D721Med (cell line): ENCODE results near the gene CALCR.

Experiments
- DNase-seq: peaks from one replicate; pipeline ENCODE4 v3.0.0; 2011; ENCODE audit warnings: low spot score; ENCODE audit not compliant: insufficient read length
- FAIRE-seq: peaks from 2 replicates; lab custom pipeline; 2011; peaks lifted over from hg19 to GRCh38; lab: Jason Lieb, UNC
- TF ChIP-seq, protein P1 (sequence below): IDR thresholded peaks from 2 replicates; pipeline ENCODE4 v1.5.1; 2012; ENCODE audit warnings: mild to moderate bottlenecking, control low read depth; ENCODE audit not compliant: insufficient read depth; ENCODE audit errors: missing control alignments

The CALCR gene

DNA sequence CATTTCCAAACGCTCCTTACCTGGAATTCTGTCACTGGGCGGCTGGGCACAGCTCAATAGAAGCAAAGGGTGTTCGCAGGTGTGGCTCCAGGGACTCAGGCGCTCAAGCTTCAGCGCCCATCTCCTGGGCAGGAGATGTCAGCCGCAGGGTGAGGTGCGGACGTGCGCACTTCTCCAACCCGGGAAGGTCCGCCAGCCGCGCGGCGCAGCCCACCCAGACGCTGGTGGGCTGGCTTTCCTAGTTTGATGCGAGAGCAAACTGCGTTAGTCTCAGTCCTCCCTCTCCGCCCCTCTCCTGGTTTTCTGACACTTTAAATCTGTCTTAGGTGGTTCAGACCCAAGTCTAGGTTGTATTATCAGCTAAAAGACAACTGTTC is 267 bp downstream of the CALCR start:
- DNase-seq (no peak), FAIRE-seq (no peak)
- TF ChIP-seq, protein P1, sequence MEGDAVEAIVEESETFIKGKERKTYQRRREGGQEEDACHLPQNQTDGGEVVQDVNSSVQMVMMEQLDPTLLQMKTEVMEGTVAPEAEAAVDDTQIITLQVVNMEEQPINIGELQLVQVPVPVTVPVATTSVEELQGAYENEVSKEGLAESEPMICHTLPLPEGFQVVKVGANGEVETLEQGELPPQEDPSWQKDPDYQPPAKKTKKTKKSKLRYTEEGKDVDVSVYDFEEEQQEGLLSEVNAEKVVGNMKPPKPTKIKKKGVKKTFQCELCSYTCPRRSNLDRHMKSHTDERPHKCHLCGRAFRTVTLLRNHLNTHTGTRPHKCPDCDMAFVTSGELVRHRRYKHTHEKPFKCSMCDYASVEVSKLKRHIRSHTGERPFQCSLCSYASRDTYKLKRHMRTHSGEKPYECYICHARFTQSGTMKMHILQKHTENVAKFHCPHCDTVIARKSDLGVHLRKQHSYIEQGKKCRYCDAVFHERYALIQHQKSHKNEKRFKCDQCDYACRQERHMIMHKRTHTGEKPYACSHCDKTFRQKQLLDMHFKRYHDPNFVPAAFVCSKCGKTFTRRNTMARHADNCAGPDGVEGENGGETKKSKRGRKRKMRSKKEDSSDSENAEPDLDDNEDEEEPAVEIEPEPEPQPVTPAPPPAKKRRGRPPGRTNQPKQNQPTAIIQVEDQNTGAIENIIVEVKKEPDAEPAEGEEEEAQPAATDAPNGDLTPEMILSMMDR: no peak

DNA sequence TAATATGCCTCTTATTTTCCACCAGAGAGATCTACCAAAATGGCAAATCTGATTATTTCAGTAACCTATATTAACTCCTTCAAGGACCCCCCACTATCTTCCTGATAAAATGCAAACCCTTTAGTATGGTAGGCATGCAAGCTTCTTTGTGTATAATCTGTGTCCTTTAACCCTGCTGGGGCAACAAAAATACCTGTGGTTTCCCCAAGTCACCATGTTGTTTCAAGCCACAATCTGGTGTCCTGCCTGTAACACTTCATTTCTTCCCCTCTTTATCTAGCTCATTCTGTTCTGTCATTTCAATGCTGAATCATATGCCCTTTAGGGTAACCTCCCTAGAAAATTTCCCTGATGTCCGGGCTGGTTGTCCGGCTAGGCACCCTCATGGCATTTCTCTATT is 5.3 kb downstream of the CALCR start:
- FAIRE-seq: no peak

DNA sequence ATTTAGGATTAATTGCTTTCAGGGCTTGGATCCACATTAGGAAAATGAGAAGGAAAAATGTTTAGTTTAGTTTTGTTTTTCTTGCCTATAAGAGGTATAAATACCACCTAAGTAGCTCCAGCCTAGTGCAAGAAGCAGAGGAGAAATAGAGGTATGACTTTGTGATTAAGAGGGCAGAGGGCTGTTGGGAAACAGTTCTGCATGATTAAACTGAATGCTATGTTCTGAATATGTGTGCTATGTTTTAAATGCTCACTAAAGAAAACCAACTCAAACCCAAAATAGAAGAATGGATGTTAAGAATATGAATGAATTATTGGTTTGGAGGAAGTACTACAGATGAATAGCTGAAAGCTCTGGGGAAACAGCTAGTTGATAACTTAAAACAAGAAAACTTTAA is 7.6 kb downstream of the CALCR start:
- no peak for DNase-seq
- TF ChIP-seq, protein P1: no peak
- no peak for FAIRE-seq

More for the DNA sequence above, 5.3 kb downstream of the CALCR start:
- TF ChIP-seq, protein P1: no peak
- DNase-seq: no peak

DNA sequence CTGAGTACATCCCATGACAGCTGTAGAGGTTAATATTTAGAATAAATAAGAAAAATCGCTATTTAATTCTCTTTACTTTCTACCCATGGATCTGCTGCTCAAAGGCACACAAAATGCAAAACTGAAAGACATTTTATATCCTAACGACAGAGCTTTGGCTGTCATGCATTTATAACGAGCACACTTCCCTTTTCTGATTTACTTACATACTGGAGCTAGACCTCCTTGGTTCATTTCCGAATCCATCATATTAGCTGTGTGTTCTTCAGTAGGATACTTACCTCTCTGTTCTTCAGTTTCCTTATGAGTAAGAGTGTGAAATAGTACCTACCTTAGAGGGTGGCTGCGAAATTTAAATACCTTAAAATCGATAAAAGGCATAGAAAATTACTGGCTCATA is 10.9 kb downstream of the CALCR start:
- FAIRE-seq (no peak), DNase-seq (no peak)
- TF ChIP-seq, protein P1: no peak

DNA sequence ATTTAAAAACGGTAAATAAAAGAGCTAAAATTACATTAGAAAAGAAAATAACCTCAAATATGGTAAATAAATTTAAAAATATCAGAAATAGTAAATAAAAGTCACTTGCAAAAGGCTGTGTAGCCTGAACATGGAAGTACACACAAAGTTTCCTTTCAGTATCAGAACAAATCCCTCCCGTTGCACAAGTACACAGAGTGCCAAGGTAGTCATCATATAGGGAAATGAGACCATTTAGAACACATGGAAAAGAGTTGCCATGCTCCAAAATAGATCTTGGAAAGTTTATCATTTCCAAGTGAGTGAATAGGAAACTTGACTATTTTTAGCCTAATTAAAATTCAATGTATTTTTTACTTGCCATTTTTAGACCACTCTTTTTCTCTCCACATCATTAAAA is 11.6 kb downstream of the CALCR start:
- no peak for FAIRE-seq
- TF ChIP-seq, protein P1: no peak
- no peak for DNase-seq

DNA sequence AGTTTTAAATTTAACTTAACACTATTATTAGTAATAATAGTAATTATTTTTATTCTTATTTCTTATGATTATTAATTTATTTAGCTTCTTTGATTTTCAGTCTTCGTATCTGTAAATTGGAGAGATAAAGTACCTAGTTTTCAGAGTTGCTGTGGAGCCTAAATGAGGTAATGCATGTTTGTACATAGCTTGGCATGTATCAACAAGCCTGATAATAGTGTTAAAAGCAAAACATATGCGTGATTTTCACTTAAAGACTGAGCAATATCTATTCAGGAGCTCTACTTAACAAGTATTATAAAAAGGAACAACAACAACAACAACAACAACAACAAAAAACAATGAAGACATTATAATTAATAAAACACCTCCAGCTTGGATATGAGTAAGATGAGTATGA is 12.4 kb downstream of the CALCR start:
- TF ChIP-seq, protein P1: no peak
- no peak for FAIRE-seq
- no peak for DNase-seq

DNA sequence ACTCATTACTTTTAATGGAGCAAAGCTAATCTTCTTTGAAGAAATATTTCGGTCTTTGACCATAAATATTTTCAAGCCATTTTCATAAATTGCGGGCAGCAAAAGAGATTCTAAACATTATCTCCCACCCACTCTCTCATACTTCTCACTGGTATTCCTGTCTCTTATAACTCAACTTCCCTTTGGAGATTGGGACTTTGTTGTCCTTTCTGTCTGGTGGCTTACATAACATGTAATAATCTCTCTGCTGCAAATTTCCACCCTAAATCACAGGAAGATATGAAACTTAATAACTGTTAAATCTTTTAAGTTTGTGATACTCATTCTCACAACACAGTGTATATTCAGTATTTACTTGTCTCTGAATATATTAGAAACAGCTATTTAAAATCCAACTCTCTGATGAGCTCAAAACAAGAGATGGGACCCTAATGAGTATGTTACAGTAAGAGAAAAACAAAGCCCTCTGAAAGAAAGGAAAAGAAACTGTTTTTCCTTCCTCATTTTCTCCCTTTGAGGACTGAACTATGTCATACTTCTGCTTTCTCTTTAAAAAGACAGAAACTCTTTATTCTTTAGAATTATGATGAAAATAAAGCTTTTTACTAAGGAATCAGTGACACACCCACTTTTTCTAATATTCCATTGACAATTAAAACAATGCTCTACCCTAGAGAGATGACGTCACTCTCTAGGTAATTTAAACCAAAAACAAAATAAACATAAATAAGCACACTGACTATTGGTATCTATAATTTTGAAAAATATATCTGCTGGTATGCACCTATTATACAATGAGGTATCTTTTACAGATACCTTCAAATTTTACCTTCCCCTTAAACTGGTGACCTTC is 14.7 kb downstream of the CALCR start:
- TF ChIP-seq, protein P1: no peak

More for the DNA sequence above, 14.7 kb downstream of the CALCR start:
- DNase-seq (no peak), FAIRE-seq (no peak)
